A204.1 (cell line): Measurements from ENCODE around the gene GPR155.

Experiments used
- FAIRE-seq: peaks from 2 replicates; lab custom pipeline; 2012; peaks lifted over from hg19 to GRCh38; lab: Jason Lieb, UNC

The GPR155 gene

GRCh38 chr2:174486563-174487107 lies at the start of gene GPR155:
GPR155 (minus strand) TSS chr2:174487029; CDS start chr2:174481956, 5,073 bp downstream.
- no peak for FAIRE-seq

DNA sequence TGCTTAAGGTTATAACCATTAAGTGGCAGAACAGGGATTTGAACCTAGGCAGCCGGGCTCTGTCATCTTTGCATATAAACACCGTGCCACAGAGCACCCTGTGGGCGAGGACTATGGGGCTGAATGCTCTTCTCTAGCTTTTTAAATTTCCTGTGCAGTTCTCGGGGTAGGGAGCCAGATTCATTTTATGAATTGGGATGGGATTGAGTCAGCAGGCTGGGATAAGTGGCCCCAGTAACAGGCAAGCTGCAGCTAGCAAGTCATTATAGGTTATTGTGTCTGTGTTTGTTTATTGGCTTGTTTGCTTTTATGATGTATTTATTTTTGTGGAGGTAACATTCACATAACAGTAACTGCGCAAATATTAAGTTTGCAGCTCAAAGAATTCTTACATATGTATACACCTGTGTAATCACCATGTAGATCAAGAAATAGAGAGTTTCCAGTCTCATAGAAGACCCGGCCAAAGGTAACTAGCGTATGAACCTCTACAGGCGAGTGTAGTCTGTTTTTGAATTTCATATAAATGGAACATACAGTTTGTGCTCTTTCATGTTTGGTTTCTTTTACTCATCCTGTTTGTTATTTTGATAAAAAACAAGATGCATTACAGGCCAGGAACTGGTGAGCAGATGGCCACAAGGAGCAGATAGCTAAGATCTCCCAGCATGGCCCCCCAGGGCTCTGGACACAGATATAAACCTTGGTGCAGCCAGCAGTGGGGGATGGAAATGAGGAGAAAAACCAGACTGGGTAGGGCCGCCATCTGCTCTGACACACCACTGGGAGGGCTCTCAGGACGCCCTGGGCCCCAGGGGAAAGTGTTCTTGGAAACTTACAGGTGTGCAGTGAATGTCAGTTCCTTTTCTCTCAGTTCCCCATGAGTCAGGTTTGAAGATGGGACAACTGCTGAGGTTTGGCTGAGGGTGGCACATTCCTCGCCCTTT lies 49.2 kb upstream of the GPR155 start:
- FAIRE-seq, result no peak

- no peak for FAIRE-seq
Measured at GRCh38 chr2:174535083-174535482, 48.3 kb upstream of the GPR155 start.

GRCh38 chr2:174529916-174530315 lies 43.1 kb upstream of the GPR155 start:
- FAIRE-seq, result no peak

GRCh38 chr2:174527959-174528358 lies 41.1 kb upstream of the GPR155 start:
- FAIRE-seq, result no peak

DNA sequence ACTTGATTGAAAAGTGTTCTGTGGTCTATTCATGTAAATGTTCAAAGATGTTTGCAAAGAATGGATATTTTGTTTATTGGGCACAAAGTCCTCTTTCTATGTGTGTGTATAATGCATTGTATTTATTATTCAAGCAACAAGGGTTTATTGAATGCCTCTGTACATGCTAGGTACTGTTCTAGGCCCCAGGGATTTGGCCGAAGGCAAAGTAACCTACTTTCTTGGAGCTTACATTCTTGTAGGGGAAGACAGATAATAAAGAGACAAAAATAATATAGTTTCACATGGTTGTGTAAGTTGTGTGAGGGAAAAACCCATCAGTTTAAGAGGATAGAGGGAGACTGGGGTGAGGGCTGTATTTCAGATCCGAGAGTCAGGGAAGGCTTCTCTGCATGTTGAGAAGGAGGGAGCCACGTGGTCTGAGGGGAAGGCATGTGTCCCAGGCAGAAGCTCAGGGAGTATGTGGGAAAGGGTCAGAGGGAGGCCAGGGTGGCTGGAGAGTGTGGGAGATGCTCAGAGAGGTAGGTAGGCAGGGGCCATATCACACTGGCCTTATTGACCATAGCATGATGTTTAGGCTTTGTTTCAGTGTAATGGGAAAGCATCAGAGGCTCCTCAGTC lies 40.4 kb upstream of the GPR155 start:
- FAIRE-seq, result no peak

DNA sequence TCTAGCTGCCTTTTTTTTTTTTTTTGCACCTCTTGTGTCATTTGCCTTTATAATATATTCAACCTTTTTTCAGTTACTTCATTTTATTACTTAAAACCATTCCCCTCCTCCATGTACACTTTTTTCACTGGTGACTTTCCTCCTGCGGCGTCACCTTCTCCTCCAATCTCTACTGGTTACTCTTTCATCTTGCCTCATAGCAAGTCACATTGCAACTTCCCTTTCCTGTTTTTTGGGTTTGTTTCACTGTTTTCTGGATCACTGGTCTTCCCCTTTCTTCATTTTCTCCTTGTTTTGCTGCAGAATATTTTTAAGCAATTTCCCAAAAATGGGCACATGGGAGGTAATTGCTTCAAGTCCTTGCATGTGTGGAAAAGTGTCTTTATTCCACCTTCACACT lies 37.7 kb upstream of the GPR155 start:
- FAIRE-seq, result no peak

DNA sequence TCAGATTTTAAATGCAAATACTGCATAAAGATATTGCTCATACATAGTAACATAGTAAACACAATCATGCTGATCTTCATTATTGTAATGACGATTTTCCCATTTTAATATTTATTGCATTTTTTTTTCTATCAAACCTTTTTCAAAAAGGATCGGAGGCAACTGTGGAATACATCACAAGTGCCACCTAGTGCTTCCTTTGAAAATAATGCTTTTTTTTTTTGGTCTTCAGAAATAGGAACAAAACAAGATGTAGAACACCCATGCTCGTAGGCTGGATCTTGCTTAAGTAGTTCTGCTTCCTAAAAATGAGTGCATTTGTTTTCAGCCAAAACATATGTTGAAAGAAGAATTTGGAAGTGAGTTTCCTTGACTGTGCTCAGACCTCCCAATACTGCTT lies 35.7 kb upstream of the GPR155 start:
- FAIRE-seq, result peak; percentile 78

DNA sequence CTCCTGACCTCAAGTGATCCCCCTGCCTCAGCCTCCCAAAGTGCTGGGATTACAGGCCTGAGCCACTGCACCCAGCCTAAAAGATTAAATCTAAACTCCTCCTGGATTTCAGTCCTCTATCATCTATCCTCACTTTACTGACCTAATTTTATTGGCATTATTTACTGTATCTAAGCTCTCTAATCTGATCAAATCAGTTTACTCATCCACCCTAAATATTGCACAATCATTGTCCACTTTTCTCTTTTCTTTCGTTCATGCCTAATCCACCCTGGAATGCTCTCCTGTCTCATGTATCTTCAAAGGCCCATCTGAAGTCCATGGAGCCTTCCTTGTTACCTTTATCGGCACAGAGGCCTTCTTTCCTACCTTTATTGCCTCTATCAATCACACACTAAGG lies 31.6 kb upstream of the GPR155 start:
- no peak for FAIRE-seq

DNA sequence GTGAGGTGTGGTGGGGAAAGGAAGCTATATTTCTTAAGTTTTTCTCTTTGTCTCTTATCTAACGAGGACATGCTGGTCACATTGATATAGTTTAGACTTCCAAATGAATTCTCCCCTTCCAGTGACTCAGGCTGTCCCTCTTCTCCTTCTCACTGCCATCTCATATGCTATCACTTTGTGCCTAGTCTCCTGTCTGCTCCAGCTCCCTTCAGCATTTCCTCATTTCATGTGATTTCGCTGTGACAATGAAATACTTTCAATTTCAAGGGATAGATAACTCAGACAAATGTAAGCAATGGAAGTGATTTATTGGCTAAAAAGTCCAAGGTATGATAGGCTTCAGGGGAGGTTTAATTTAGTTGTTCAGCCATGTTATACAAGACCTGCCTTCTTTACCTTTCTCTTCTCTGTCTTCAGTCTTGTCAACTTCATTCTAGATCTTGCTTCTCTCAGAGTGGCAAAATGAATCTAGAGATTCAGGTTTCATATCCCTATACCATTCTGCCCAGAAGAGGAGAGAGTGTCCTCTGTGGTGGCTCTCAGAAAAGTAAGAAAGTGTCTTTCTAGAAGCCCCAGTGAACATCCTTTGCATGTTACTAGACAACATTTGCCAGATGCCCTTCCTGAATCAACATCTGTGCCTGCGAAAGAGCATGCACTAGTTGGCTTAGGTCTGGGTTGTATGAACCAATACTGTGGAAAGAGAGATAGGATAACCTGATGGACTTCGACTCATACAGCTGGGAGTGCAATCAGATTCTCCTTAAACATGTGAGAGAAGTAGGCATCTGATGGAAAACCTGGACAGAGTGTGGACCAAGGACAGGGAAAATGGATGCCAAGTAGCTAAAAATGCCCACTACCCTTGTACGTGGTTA lies 29.9 kb upstream of the GPR155 start:
- no peak for FAIRE-seq

DNA sequence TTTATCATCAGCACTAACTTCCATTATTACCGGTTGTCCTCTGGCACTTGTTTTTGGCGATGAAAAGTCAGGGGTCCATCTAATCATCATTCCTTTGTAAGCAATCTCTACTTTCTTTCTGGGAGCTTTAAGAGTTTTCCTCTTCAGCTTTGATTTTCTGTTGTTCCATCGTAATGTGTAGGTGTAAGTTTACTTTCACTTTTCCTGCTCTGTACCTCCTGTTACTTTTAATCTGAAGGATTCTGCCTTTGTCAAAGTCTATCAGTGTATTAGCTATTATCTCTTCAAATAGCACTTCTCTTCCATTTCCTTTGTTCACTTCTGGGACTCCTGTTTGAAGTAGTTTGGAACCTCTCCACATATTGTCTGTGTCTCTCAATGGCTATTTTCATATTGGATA lies 25.5 kb upstream of the GPR155 start:
- FAIRE-seq, result no peak

GRCh38 chr2:174511580-174512260 lies 24.9 kb upstream of the GPR155 start:
- no peak for FAIRE-seq

GRCh38 chr2:174510583-174511189 lies 23.9 kb upstream of the GPR155 start:
- FAIRE-seq, result no peak

DNA sequence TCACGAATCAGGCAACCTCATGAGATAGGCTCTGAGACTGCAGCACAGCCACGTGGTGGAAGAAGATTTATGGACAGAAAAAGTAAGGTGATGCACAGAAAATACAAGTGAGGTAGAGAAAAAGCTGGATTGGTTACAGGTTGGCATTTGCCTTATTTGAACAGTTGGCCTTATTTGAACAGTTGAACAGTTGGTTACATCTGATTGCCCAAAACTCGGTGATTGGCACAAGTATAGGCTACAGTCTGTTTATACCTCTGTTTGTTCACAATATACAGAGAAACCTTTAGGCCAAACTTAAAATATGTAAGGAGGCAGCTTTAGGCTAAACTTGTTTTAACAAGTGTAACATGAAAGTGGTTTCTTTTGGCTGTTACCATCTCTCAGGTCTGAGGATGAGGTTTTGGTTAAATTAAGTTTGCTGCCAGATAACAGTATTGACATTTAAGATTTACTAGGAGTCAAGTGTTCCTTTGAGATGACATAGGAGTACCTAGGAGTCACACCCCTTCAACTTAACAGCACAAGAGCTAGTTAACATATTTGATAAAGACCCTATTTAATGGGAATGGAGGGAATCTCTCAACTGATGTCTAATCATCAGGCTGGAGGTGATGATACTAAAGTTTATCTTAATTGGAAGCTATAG lies 16.5 kb upstream of the GPR155 start:
- no peak for FAIRE-seq

DNA sequence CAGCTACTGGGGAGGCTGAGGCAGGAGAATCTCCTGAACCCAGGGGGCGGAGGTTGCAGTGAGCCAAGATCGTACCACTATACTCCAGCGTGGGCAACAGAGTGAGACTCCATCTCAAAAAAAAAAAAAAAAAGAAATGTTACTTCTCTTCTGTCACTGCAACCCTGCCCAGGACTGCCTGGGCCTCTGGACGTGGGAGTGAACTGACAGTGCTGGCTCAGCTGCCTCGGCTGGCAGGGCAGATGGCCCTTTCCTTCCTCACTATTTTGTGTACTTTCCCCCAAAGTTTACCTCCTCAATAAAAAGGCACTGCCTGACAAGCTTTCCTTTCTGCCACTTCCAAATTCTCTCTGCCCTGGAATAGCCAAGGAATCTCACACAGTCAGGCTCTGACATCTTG lies 12.5 kb upstream of the GPR155 start:
- no peak for FAIRE-seq

- FAIRE-seq, result no peak
Measured at GRCh38 chr2:174495365-174496012, 8.7 kb upstream of the GPR155 start.

- no peak for FAIRE-seq
Measured at GRCh38 chr2:174493549-174494331, 6.9 kb upstream of the GPR155 start.

- FAIRE-seq, result no peak
Measured at GRCh38 chr2:174492963-174493431, 6.2 kb upstream of the GPR155 start.

GRCh38 chr2:174491947-174492346 lies 5.1 kb upstream of the GPR155 start:
- no peak for FAIRE-seq
